Neural crest cell (in vitro differentiated cells): ENCODE data around the gene DEFB131B. TPM values are rescaled to one million over a fixed set of nuclear protein-coding genes. Genes with fewer than 3 reads are reported as not detected.
"Not testable (repeated sequence)": the region's sequence is repeated elsewhere in the genome, so short reads cannot be mapped to it uniquely, and the experiment has no call there.

Experiments
- DNase-seq: peaks from one replicate; pipeline ENCODE4 v3.0.0; 2021; ENCODE audit warnings: low read depth, mixed read lengths, low spot score
- H3K27ac Mint-ChIP-seq: one replicate; pipeline ENCODE4 v1.8.0; 2021; ENCODE audit warnings: mild to moderate bottlenecking, mixed read lengths; ENCODE audit not compliant: unreplicated experiment
- H3K27me3 Mint-ChIP-seq: 2 replicates; pipeline ENCODE4 v1.8.0; 2021; ENCODE audit warnings: low read depth, mild to moderate bottlenecking, mixed read lengths
- H3K36me3 Mint-ChIP-seq: 2 replicates; pipeline ENCODE4 v1.8.0; 2021; ENCODE audit warnings: low read depth, mild to moderate bottlenecking, mixed read lengths
- H3K4me1 Mint-ChIP-seq: 2 replicates; pipeline ENCODE4 v1.8.0; 2021; ENCODE audit warnings: mixed read lengths
- H3K4me3 Mint-ChIP-seq: one replicate; pipeline ENCODE4 v1.8.0; 2021; ENCODE audit warnings: mild to moderate bottlenecking, mixed read lengths
- H3K9me3 Mint-ChIP-seq: 2 replicates; pipeline ENCODE4 v1.8.0; 2021; ENCODE audit warnings: mixed read lengths
- total RNA-seq: library from RNA; stranded (reverse); gene quantifications from 2 replicates; pipeline ENCODE4 v1.2.1, GENCODE V29; 2021
- TF ChIP-seq, protein P1 (sequence below): fragments of 200-600 bp; sonication (generic); conservative IDR thresholded peaks from 2 replicates; pipeline ENCODE4 v1.5.0; 2021; ENCODE audit warnings: antibody characterized with exemption, mild to moderate bottlenecking

DEFB131B gene
- total RNA-seq, 1 donor from 2014 or later: not detected

DNA sequence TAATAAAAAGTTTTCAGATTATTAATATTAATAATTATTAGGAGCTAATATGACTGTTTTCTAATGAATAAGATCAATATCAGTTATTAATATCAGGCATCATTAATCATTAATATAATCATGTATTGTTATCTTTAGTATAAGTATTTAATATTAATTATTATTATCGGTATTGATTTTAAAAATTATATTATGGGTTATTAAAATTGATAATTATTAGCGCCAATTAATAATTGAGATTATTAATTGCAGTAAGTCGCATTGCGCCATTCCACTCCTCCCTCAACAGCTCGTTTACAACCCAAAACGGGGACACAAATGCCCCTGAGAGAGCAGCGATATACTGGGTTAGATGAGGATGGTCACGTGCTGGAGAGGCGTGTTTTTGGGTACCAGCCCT lies 30.0 kb downstream of the DEFB131B start:
- Mint-ChIP-seq H3K9me3 (peaks cover 4% of the 10 kb centered on the region), H3K4me3 (no peak overlapping the region)

DNA sequence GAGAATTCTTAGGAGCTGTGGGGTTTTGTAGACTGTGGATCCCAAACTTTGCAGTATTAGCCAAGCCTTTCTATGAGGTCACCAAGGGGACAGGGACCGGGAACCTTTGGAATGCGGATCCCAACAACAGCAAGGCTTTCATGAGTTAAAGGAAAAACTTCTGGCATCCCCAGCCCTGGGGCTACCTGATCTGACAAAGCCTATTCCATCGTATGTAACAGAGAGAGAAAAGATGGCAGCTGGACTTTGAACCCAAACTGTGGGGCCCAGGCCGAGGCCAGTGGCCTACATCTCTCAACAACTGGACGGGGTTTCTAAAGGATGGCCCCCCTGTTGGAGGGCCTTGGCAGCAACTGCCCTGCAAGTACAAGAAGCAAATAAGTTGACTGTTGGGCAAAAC lies 32.5 kb downstream of the DEFB131B start:
- not testable (repeated sequence) for H3K4me3 Mint-ChIP-seq, H3K9me3 Mint-ChIP-seq, H3K27me3 Mint-ChIP-seq, DNase-seq, H3K27ac Mint-ChIP-seq, H3K4me1 Mint-ChIP-seq
- H3K36me3 Mint-ChIP-seq: peaks cover 20% of the 10 kb centered on the region

More for the DNA sequence above, 30.0 kb downstream of the DEFB131B start:
- Mint-ChIP-seq H3K4me1 (peaks cover 7% of the 10 kb centered on the region), H3K27ac (no peak overlapping the region), H3K36me3 (peaks cover 23% of the 10 kb centered on the region), H3K27me3 (no peaks in the 10 kb centered on the region)
- TF ChIP-seq, protein P1, sequence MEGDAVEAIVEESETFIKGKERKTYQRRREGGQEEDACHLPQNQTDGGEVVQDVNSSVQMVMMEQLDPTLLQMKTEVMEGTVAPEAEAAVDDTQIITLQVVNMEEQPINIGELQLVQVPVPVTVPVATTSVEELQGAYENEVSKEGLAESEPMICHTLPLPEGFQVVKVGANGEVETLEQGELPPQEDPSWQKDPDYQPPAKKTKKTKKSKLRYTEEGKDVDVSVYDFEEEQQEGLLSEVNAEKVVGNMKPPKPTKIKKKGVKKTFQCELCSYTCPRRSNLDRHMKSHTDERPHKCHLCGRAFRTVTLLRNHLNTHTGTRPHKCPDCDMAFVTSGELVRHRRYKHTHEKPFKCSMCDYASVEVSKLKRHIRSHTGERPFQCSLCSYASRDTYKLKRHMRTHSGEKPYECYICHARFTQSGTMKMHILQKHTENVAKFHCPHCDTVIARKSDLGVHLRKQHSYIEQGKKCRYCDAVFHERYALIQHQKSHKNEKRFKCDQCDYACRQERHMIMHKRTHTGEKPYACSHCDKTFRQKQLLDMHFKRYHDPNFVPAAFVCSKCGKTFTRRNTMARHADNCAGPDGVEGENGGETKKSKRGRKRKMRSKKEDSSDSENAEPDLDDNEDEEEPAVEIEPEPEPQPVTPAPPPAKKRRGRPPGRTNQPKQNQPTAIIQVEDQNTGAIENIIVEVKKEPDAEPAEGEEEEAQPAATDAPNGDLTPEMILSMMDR: no peak
- DNase-seq: no peak

DNA sequence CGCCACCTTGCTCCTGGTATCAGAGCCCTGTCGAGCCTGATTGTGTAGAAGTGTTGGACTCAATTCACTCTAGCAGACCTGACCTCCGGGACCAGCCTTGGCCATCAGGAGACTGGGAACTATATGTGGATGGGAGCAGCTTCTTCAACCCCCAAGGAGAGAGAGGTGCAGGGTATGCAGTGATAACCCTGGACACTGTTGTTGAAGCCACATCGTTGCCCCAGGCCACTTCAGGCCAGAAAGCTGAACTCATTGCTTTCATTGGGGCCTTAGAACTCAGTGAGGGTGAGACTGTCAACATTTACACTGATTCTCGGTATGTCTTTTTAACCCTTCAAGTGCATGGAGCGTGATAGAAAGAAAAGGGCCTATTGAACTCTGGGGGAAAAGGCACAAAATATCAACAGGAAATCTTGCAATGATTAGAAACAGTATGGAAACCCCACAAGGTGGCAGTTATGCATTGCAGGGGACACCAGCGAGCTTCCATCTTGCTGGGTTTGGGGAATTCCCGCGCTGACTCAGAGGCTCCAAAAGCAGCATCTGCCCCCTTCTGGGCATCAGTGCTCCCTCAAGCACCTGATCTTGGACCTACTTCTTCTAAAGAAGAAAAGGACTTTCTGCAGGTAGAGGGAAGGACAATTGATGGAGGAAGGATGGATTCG lies 33.2 kb downstream of the DEFB131B start:
- DNase-seq, H3K9me3 Mint-ChIP-seq, H3K4me1 Mint-ChIP-seq, H3K4me3 Mint-ChIP-seq, H3K27ac Mint-ChIP-seq, H3K27me3 Mint-ChIP-seq: not testable (repeated sequence)
- H3K36me3 Mint-ChIP-seq: peaks cover 17% of the 10 kb centered on the region

DNA sequence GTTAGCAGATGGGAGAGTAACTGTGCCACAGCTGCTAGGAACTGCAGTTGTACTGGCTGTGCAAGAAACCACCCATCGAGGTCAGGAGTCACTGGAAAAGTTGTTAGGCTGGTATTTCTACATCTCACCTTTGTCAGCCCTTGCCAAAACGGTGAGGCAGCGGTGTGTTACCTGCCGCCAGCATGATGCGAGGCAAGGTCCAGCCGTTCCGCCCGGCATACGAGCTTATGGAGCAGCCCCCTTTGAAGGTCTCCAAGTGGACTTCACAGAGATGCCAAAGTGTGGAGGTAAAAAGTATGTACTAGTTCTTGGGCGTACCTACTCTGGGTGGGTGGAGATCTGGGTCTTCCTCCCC lies 33.7 kb downstream of the DEFB131B start:
- not testable (repeated sequence) for H3K4me3 Mint-ChIP-seq, H3K27ac Mint-ChIP-seq

DNA sequence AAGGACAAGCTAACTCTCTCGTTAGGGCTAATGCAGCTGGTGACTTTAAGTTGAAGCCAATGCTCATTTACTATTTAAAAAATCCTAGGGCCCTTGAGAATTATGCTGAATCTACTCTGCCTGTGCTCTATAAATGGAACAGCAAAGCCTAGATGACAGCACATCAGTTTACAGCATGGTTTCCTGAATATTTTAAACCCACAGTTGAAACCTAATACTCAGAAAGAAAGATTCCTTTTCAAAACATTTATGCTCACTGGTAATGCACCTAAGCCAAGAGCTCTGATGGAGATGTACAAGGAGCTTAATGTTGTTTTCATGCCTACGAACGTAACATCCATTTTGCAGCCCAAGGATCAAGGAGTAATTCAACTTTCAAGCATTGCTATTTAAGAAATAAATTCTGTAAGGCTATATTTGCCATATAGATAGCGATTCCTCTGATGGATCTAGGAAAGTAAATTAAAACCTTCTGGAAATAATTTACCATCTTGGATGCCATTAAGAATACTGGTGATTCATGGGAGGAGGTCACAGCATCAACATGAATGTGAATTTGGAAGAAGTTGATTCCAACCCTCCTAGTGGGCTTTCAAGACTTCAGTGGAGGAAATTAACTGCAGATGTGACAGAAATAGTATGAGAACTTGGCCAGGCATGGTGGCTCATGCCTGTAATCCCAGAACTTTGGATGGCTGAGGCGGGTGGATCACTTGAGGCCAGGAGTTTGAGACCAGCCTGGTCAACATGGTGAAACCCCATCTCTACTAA lies 35.7 kb downstream of the DEFB131B start:
- DNase-seq: no peak
- no peaks in the 10 kb centered on the region for H3K27me3 Mint-ChIP-seq
- no peak overlapping the region for H3K27ac Mint-ChIP-seq
- H3K4me1 Mint-ChIP-seq: peaks cover 7% of the 10 kb centered on the region
- H3K9me3 Mint-ChIP-seq: no peaks in the 10 kb centered on the region
- TF ChIP-seq, protein P1: no peak
- peaks cover 8% of the 10 kb centered on the region for H3K36me3 Mint-ChIP-seq
- no peak overlapping the region for H3K4me3 Mint-ChIP-seq

More for the DNA sequence above, 33.7 kb downstream of the DEFB131B start:
- not testable (repeated sequence) for H3K4me1 Mint-ChIP-seq, H3K27me3 Mint-ChIP-seq, H3K9me3 Mint-ChIP-seq, DNase-seq
- peaks cover 14% of the 10 kb centered on the region for H3K36me3 Mint-ChIP-seq

DNA sequence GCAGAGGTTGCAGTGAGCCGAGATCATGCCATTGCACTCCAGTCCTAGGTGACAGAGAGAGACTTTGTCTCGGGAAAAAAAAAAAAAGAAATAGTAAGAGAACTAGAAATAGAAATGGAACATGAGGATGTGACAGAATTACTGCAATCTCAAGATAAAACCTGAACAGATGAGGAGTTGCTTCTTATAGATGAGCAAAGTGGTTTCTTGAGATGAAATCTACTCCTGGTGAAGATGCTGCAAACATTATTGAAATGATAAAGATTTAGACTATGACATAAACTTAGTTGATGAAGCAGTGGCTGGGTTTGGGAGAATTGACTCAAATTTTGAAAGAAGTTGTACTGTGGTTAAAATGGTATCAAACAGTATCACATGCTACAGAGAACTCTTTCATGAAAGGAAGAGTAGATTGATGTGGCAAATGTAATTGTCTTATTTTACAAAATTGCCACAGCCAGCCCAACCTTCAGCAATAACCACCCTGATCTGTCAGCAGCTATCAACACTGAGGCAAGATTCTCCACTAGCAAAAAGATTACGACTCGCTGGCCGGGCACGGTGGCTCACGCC lies 36.5 kb downstream of the DEFB131B start:
- H3K27ac Mint-ChIP-seq: peak overlapping the region; percentile 20
- H3K9me3 Mint-ChIP-seq: no peaks in the 10 kb centered on the region
- no peak overlapping the region for H3K4me3 Mint-ChIP-seq
- H3K27me3 Mint-ChIP-seq: no peaks in the 10 kb centered on the region
- peaks cover 8% of the 10 kb centered on the region for H3K36me3 Mint-ChIP-seq
- H3K4me1 Mint-ChIP-seq: peaks cover 7% of the 10 kb centered on the region
- DNase-seq: no peak
- TF ChIP-seq, protein P1: no peak
